ENCODE data around the gene SCO2.

The SCO2 gene

GRCh38 chr22:50551160-50551752 lies 25.9 kb upstream of the SCO2 start:
- no peak for DNase-seq (ENCODE audit: low read depth)

- DNase-seq (ENCODE audit: low read depth): no peak
These were observed 25.0 kb upstream of the SCO2 start for GRCh38 chr22:50550395-50550794.

GRCh38 chr22:50548921-50549790 lies 23.8 kb upstream of the SCO2 start:
- no peak for DNase-seq (ENCODE audit: low read depth)

GRCh38 chr22:50548040-50548920 lies 22.9 kb upstream of the SCO2 start:
- no peak for DNase-seq (ENCODE audit: low read depth)

GRCh38 chr22:50547263-50547985 lies 22.0 kb upstream of the SCO2 start:
- no peak for DNase-seq (ENCODE audit: low read depth)

GRCh38 chr22:50546326-50547262 lies 21.2 kb upstream of the SCO2 start:
- DNase-seq (ENCODE audit: low read depth): no peak

- peak; percentile 41 for DNase-seq (ENCODE audit: low read depth)
These were observed 20.3 kb upstream of the SCO2 start, which contains the start of gene KLHDC7B for GRCh38 chr22:50545522-50546325. Gene KLHDC7B (plus strand): TSS chr22:50545899. CDS start chr22:50546244, 345 bp downstream.

- peak; percentile 54 for DNase-seq (ENCODE audit: low read depth)
These were observed 19.4 kb upstream of the SCO2 start for GRCh38 chr22:50544746-50545253.

- DNase-seq (ENCODE audit: low read depth): peak; percentile 51
These were observed 18.8 kb upstream of the SCO2 start for GRCh38 chr22:50544078-50544745.

GRCh38 chr22:50542416-50542927 lies 17.1 kb upstream of the SCO2 start:
- peak; percentile 53 for DNase-seq (ENCODE audit: low read depth)

- peak; percentile 87 for DNase-seq (ENCODE audit: low read depth)
These were observed 16.2 kb upstream of the SCO2 start for GRCh38 chr22:50541667-50542026.

- no peak for DNase-seq (ENCODE audit: low read depth)
These were observed 15.0 kb upstream of the SCO2 start for GRCh38 chr22:50540381-50540780.

GRCh38 chr22:50537765-50538164 lies 12.4 kb upstream of the SCO2 start:
- no peak for DNase-seq (ENCODE audit: low read depth)

GRCh38 chr22:50536226-50536625 lies 10.8 kb upstream of the SCO2 start:
- DNase-seq (ENCODE audit: low read depth): no peak

GRCh38 chr22:50535113-50535512 lies 9.7 kb upstream of the SCO2 start:
- no peak for DNase-seq (ENCODE audit: low read depth)

- DNase-seq (ENCODE audit: low read depth): peak; percentile 94
These were observed 8.7 kb upstream of the SCO2 start for GRCh38 chr22:50533856-50534711.

- no peak for DNase-seq (ENCODE audit: low read depth)
These were observed 7.7 kb upstream of the SCO2 start for GRCh38 chr22:50532824-50533796.
